Measurements from ENCODE around the gene MX2.

The MX2 gene

DNA sequence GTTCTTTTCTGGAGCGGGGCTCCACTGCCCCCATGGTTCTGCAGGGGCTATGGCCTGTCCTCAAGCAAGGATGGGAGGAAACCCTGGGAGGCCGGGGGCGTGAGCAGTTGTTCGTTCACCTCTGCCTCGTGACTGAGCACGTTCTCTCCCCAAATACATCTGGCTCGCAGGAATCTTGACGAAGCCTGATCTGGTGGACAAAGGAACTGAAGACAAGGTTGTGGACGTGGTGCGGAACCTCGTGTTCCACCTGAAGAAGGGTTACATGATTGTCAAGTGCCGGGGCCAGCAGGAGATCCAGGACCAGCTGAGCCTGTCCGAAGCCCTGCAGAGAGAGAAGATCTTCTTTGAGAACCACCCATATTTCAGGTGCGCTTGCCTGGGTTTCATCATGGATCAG is 79.7 kb downstream of the MX2 start:
- H3K4me3 ChIP-seq (ENCODE audit: low read depth, low read length), result no peak overlapping the region
- TF ChIP-seq, protein P1, sequence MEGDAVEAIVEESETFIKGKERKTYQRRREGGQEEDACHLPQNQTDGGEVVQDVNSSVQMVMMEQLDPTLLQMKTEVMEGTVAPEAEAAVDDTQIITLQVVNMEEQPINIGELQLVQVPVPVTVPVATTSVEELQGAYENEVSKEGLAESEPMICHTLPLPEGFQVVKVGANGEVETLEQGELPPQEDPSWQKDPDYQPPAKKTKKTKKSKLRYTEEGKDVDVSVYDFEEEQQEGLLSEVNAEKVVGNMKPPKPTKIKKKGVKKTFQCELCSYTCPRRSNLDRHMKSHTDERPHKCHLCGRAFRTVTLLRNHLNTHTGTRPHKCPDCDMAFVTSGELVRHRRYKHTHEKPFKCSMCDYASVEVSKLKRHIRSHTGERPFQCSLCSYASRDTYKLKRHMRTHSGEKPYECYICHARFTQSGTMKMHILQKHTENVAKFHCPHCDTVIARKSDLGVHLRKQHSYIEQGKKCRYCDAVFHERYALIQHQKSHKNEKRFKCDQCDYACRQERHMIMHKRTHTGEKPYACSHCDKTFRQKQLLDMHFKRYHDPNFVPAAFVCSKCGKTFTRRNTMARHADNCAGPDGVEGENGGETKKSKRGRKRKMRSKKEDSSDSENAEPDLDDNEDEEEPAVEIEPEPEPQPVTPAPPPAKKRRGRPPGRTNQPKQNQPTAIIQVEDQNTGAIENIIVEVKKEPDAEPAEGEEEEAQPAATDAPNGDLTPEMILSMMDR (IDR thresholded peaks at IDR 0.05; ENCODE audit: low read depth, low read length), result no peak
- DNase-seq (ENCODE audit: low read depth, low spot score), result no peak
- in situ Hi-C loops (cut with HindIII; ENCODE audit: low sequenced_read_pairs), result no loop called here

DNA sequence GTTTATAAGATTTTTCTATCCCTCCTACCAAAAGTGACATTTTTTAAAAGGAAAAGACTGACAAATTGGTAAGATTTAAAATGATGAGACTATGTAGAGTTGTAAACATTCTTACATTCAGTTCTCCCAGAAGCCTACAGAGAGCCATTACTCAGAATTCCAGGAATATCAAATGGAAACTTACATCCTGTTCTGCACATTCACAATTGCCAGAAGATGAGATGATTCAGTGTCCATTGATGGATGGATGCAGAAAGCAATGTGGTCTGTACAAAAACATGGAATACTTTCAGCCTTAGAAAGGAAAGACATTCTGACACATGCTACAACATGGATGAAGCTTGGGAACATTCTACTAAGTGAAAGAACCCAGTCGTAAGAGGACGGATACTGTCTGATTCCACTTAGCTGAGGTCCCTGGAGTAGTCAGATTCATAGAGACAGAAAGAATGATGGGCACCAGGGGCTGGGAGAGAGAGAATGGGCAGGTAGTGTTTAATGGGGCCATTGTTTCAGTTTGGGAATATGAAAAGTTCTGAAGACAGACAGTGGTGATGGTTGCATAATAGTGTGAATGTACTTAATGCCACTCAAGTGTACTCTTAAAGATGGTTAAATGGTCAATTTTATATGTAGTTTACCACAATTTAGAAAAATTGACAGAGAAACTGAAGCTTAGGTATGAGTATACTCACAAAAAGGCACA is 80.8 kb downstream of the MX2 start:
- no peak overlapping the region for H3K4me3 ChIP-seq (ENCODE audit: low read depth, low read length)
- DNase-seq (ENCODE audit: low read depth, low spot score), result no peak
- in situ Hi-C loops (cut with HindIII; ENCODE audit: low sequenced_read_pairs), result no loop called here
- TF ChIP-seq, protein P1 (IDR thresholded peaks at IDR 0.05; ENCODE audit: low read depth, low read length), result no peak

DNA sequence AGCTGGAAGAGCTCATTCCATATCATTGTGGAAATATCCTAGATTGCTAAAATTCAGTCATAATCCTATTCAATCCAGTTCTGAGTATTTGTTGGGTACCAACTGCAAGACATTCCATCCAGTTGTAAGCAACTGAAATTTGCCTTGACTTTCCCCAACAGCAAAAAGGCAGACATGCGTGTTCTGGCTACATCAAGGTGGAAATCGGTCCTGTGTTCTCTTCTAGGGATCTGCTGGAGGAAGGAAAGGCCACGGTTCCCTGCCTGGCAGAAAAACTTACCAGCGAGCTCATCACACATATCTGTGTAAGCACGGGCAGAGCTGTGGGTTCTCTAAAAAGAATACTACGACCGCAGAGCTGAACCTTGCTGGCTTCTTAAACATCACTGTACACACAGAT is 81.7 kb downstream of the MX2 start:
- in situ Hi-C loops (cut with HindIII; ENCODE audit: low sequenced_read_pairs), result no loop called here
- TF ChIP-seq, protein P1 (IDR thresholded peaks at IDR 0.05; ENCODE audit: low read depth, low read length), result no peak
- no peak for DNase-seq (ENCODE audit: low read depth, low spot score)
- H3K4me3 ChIP-seq (ENCODE audit: low read depth, low read length), result no peak overlapping the region

DNA sequence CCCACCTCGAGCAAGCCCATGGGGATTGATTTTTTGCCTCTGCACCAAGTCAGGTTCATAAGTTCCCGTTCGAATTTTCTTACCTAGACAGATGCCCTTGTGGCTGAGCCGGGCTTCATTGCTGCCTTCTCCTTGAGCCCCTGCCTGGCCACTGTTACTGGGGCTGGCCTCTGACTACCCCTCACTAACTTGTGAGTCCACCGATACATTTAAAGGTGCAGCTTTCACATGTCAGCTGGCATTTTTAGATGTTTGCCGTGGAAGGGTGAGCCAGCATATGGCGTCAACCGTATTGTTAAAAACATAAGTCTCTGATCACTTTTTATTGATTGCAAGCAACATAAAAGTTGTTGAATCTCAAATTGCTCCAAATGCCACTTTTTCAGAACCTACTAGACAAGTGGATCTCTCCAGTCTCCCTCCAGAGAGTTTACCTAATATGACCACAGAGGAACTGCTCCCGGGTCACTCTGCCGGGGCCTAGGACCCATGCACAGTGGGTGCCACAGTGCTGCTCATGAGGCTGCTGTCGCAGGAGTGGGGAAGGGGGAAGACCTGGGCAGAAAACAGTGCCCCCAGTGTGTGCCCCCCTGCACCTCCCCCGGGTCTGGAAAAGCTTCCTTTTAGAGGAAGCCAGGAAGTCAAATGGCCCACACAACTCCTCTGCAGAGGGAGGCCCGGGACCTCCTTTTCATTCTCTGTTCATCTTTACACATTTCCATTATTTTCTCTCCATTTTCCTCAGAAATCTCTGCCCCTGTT is 83.1 kb downstream of the MX2 start:
- H3K4me3 ChIP-seq (ENCODE audit: low read depth, low read length), result no peak overlapping the region
- TF ChIP-seq, protein P1 (IDR thresholded peaks at IDR 0.05; ENCODE audit: low read depth, low read length), result no peak
- DNase-seq (ENCODE audit: low read depth, low spot score), result no peak
- in situ Hi-C loops (cut with HindIII; ENCODE audit: low sequenced_read_pairs), result no loop called here

DNA sequence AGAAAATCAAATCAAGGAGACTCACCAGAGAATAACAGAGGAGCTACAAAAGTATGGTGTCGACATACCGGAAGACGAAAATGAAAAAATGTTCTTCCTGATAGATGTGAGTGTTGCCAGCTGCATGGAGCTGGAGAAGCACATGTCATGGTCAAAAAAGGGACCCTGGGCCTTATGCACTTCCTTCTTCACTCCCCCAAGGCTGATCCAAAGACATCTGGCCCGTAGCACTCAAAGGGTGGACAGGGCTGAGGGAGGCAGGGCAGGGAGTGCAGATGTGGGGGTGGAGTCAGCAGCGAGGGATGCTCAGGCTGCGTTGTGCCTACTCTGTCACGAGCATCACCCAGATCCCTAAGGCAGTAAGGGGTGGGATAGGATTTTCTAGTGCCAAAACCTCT is 83.6 kb downstream of the MX2 start:
- DNase-seq (ENCODE audit: low read depth, low spot score), result no peak
- H3K4me3 ChIP-seq (ENCODE audit: low read depth, low read length), result no peak overlapping the region
- TF ChIP-seq, protein P1 (IDR thresholded peaks at IDR 0.05; ENCODE audit: low read depth, low read length), result no peak
- in situ Hi-C loops (cut with HindIII; ENCODE audit: low sequenced_read_pairs), result no loop called here

DNA sequence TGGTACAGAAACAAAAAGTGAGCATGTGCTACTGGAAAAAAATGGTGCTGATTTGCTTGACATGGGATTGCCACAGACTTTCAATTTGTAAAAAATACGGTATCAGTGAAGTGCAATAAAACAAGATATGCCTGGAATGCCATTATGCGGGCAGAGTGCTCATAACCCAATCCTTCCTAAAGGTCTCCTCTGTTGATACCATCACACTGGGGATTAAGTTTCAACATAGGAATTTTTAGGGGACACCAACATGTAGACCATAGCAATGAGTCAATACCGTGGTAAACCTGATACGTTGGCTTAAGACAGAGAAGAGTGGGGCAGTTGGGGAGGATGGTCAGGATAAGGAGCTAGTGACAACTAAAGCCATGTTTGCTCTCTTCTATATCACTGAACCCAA is 84.8 kb downstream of the MX2 start:
- in situ Hi-C loops (cut with HindIII; ENCODE audit: low sequenced_read_pairs), result no loop called here
- TF ChIP-seq, protein P1 (IDR thresholded peaks at IDR 0.05; ENCODE audit: low read depth, low read length), result no peak
- no peak for DNase-seq (ENCODE audit: low read depth, low spot score)
- no peak overlapping the region for H3K4me3 ChIP-seq (ENCODE audit: low read depth, low read length)

Measured in astrocyte of the spinal cord (primary cell).